SK-N-SH treated with all-trans-retinoic acid at 6 μM for 48 hours (cell line): Measurements from ENCODE around the gene CREB3L2.

Source experiments
- CSRNP3 ChIP-seq: fragments of 250-450 bp; sonication (Bioruptor Pico); IDR thresholded peaks from 2 replicates; pipeline ENCODE4 v1.5.1; 2021; ENCODE audit warnings: mild to moderate bottlenecking, moderate library complexity
- PPARA ChIP-seq: fragments of 250-450 bp; sonication (Bioruptor Pico); IDR thresholded peaks from 2 replicates; pipeline ENCODE4 v1.5.0; 2020; ENCODE audit warnings: mild to moderate bottlenecking, borderline replicate concordance
- ZFP30 ChIP-seq: fragments of 450-650 bp; formaldehyde crosslinking; IDR thresholded peaks from 2 replicates; pipeline ENCODE4 v1.5.0; 2022; ENCODE audit warnings: mild to moderate bottlenecking, moderate library complexity

DNA sequence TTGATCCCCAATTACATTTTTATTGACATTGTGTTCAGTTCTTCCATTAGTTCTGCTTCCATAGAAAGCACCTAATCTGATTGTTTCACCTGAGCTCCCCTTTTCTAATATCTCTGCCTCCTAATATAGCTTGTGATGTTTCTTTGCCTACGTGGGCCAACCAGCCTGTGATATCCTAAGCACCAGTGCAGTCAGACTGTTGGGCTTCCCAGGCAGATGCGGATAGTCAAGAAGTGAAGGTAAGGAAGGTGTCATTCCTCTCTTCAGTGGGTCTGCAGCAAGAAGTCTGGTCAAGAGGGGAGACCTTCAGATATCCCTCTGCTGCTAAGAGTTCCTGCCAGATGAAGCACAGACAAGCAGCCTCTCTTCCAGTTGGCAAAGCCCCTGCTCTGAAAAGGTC, 138.9 kb downstream of the CREB3L2 start:
- TF ChIP-seq PPARA (CRISPR knock-in tag) = no peak
- TF ChIP-seq ZFP30 = no peak
- TF ChIP-seq CSRNP3 (CRISPR knock-in tag) = no peak
